SK-N-SH treated with all-trans-retinoic acid at 6 μM for 48 hours (cell line): ENCODE data around the gene WBP11.

Experiments
- BACH2 ChIP-seq: fragments of 250-450 bp; sonication (Bioruptor Pico); IDR thresholded peaks from 2 replicates; pipeline ENCODE4 v1.9.0; 2021; ENCODE audit warnings: mild to moderate bottlenecking, borderline replicate concordance
- CSDC2 ChIP-seq: fragments of 250-450 bp; sonication (Bioruptor Pico); IDR thresholded peaks from 2 replicates; pipeline ENCODE4 v1.5.0; 2020; ENCODE audit warnings: mild to moderate bottlenecking, moderate library complexity
- GLIS3 ChIP-seq: fragments of 250-450 bp; sonication (Bioruptor Pico); IDR thresholded peaks from 2 replicates; pipeline ENCODE4 v1.5.0; 2020; ENCODE audit warnings: mild to moderate bottlenecking, moderate library complexity
- OSR1 ChIP-seq: fragments of 250-450 bp; sonication (Bioruptor Pico); IDR thresholded peaks from 2 replicates; pipeline ENCODE4 v1.8.0; 2022; ENCODE audit warnings: moderate library complexity, mild to moderate bottlenecking, inconsistent platforms
- TOX ChIP-seq: fragments of 250-450 bp; sonication (Bioruptor Pico); IDR thresholded peaks from 2 replicates; pipeline ENCODE4 v1.8.0; 2021; ENCODE audit warnings: mild to moderate bottlenecking, moderate library complexity, borderline replicate concordance
- ZNF70 ChIP-seq: fragments of 450-650 bp; formaldehyde crosslinking; IDR thresholded peaks from 2 replicates; pipeline ENCODE4 v1.5.0; 2020; ENCODE audit warnings: mild to moderate bottlenecking, moderate library complexity
- TF ChIP-seq, protein P1 (sequence below): fragments of 250-450 bp; sonication (Bioruptor Pico); IDR thresholded peaks from 2 replicates; pipeline ENCODE4 v1.8.0; 2021; ENCODE audit warnings: low read depth, mild to moderate bottlenecking, moderate library complexity, borderline replicate concordance
- TF ChIP-seq, protein P2 (sequence below): fragments of 250-450 bp; sonication (Bioruptor Pico); IDR thresholded peaks from 2 replicates; pipeline ENCODE4 v1.5.0; 2020; ENCODE audit warnings: mild to moderate bottlenecking, moderate library complexity
- TF ChIP-seq, protein P3 (sequence below): fragments of 250-450 bp; sonication (Bioruptor Pico); IDR thresholded peaks from 2 replicates; pipeline ENCODE4 v1.5.1; 2020; ENCODE audit warnings: low read depth, mild to moderate bottlenecking, moderate library complexity

DNA sequence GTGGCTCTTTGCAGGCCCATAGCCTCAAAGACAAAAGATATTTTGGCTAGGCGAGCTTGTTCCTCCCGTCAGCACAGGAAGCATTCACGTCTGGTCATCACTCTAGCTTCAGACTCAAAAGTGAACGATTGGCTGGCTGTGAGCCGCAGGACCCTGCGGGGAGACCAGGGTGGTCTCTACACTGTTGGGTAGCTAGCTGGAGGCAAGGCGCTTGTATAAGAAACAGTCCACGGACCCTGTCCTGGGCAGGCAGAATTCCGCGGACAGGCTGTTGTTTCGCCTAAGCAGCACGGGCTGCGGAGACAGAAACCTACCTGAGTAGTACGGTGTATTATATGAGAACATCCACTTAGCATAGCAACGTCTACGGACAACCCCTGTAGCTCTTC, 29.6 kb downstream of the WBP11 start:
- TF ChIP-seq GLIS3 (no peak), BACH2 (CRISPR knock-in tag) (no peak), TOX (CRISPR knock-in tag) (no peak), CSDC2 (CRISPR knock-in tag) (no peak), OSR1 (CRISPR knock-in tag) (no peak), ZNF70 (CRISPR knock-in tag) (no peak)
- TF ChIP-seq, protein P1, sequence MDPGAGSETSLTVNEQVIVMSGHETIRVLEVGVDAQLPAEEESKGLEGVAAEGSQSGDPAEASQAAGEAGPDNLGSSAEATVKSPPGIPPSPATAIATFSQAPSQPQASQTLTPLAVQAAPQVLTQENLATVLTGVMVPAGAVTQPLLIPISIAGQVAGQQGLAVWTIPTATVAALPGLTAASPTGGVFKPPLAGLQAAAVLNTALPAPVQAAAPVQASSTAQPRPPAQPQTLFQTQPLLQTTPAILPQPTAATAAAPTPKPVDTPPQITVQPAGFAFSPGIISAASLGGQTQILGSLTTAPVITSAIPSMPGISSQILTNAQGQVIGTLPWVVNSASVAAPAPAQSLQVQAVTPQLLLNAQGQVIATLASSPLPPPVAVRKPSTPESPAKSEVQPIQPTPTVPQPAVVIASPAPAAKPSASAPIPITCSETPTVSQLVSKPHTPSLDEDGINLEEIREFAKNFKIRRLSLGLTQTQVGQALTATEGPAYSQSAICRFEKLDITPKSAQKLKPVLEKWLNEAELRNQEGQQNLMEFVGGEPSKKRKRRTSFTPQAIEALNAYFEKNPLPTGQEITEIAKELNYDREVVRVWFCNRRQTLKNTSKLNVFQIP, result no peak
- TF ChIP-seq, protein P2, sequence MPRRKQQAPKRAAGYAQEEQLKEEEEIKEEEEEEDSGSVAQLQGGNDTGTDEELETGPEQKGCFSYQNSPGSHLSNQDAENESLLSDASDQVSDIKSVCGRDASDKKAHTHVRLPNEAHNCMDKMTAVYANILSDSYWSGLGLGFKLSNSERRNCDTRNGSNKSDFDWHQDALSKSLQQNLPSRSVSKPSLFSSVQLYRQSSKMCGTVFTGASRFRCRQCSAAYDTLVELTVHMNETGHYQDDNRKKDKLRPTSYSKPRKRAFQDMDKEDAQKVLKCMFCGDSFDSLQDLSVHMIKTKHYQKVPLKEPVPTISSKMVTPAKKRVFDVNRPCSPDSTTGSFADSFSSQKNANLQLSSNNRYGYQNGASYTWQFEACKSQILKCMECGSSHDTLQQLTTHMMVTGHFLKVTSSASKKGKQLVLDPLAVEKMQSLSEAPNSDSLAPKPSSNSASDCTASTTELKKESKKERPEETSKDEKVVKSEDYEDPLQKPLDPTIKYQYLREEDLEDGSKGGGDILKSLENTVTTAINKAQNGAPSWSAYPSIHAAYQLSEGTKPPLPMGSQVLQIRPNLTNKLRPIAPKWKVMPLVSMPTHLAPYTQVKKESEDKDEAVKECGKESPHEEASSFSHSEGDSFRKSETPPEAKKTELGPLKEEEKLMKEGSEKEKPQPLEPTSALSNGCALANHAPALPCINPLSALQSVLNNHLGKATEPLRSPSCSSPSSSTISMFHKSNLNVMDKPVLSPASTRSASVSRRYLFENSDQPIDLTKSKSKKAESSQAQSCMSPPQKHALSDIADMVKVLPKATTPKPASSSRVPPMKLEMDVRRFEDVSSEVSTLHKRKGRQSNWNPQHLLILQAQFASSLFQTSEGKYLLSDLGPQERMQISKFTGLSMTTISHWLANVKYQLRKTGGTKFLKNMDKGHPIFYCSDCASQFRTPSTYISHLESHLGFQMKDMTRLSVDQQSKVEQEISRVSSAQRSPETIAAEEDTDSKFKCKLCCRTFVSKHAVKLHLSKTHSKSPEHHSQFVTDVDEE (CRISPR knock-in tag), result no peak
- TF ChIP-seq, protein P3, sequence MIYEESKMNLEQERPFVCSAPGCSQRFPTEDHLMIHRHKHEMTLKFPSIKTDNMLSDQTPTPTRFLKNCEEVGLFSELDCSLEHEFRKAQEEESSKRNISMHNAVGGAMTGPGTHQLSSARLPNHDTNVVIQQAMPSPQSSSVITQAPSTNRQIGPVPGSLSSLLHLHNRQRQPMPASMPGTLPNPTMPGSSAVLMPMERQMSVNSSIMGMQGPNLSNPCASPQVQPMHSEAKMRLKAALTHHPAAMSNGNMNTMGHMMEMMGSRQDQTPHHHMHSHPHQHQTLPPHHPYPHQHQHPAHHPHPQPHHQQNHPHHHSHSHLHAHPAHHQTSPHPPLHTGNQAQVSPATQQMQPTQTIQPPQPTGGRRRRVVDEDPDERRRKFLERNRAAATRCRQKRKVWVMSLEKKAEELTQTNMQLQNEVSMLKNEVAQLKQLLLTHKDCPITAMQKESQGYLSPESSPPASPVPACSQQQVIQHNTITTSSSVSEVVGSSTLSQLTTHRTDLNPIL (CRISPR knock-in tag), result no peak
